ENCODE results near the gene POLD4.
"Not testable (repeated sequence)": the region's sequence is repeated elsewhere in the genome, so short reads cannot be mapped to it uniquely, and the experiment has no call there.

Gene POLD4

DNA sequence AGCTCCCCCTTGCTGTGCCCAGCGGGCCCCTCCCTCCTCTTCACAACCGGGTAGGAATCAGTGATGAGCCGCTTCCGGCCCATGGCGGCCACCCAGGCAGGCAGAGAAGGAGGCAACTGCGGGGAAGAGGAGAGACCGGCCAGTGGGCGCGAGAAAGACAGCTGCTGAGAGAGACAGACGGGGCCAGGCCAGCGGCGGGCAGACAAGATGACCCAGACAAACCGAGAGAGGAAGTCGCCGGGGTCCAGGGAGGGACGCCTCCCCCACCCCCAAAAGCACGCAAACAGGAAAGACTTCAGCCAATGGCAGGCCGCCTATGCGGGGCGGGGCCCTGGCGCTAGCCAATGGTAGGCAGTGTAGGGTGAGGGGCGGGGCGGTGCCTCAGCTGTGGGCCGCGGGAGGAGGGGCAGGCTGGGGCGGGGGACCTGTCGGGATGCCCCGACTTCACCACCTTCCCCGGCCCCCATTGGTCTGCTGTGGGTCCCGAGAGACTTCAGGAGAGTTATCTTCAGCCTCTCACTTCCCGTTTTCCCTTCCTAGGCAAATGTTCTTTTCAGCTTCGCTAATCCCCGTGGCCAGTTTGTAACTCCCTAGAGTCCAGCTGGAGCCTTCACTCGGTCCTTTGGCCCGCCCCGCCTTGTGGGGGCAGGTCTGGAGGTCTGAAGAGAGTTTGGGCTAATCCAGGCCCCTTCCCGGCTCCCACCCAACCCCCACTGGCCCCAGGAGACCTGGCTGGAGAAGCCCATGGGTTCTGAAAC lies at the start of gene POLD4:
POLD4 (minus strand) TSS at position 230 of the 758 bp plus-strand sequence; CDS start at position 83, 147 bp downstream.
- DNase-seq (ENCODE audit: low spot score) = peak; percentile 96

DNA sequence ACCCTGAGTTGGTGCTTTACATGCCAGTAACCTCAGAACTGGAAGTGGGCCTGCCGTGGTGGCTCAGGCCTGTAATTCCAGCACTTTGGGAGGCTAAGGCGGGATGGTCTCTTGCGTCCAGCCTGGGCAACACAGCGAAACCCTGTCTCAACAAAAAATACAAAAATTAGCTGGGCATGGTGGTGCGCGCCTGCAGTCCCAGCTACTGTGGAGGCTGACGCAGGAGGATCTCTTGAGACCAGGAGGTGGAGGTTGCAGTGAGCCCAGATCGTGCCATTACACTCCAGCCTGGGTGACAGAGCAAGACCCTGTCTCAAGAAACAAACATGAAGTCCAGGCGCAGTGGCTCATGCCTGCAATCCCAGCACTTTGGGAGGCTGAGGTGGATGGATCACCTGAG lies 49.7 kb upstream of the POLD4 start:
- DNase-seq (ENCODE audit: low spot score) = not testable (repeated sequence)

DNA sequence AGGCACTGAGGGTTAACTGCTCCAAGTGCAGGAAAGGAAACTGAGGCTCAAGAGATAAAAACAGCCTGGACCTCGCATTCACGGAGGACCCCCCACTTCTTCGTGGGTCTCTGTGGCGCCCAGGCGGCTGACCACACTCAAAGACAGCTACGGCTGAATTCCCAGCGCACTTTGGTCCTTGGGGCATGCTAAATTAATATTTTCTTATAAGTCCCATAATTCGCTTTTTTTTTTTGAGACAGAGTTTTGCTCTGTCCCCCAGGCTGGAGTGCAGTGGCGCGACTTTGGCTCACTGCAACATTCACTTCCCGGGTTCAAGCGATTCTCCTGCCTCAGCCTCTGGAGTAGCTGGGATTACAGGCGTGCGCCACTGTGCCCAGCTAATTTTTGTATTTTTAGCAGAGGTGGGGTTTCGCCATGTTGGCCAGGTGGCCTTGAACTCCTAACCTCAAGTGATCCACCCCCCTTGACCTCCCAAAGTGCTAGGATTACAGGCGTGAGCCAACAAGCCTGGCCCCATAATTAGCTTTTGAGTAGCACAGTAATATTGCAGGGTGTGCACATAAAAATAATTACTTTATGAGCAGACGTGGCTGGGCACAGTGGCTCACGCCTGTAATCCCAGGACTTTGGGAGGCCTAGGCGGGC lies 49.0 kb upstream of the POLD4 start:
- not testable (repeated sequence) for DNase-seq (ENCODE audit: low spot score)

DNA sequence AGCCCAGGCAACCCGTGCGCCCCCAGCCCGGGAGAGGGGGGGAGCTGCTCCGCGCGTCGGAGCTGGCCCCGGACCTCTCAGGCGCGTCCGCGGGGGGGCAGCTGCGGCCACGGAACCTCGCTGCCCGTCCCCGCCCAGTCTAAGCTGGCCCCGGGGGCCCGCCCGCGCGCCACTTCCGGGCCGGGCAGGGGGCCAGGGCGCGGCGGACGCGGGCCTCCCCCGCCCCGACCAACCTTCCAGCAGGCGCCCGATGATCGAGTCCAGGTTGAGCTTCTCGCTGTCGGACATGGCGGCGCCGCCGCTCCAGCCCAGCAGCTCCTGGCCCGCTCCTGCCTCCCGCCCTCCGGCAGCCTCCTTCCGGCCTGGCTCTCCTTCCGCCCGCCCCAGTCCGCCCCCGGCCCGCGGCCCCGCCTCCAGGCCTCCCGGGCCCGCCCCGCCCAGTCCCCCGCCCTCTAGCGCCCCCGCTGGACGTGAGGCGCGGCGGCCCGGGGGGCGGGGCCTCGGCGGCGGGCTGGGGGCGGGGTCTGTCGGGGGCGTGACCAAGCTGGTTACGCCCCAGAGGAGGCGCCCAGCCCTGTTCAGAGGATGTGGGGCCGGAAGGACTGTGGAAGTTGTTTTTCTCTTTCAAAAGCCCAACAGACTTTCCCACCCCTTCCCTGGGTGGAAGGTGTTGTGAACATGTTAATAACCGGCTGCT lies 48.3 kb upstream of the POLD4 start, which contains the start of gene PPP1CA:
PPP1CA (minus strand) TSS at position 364 of the 697 bp plus-strand sequence; CDS start at position 288, 76 bp downstream.
- peak; percentile 89 for DNase-seq (ENCODE audit: low spot score)

DNA sequence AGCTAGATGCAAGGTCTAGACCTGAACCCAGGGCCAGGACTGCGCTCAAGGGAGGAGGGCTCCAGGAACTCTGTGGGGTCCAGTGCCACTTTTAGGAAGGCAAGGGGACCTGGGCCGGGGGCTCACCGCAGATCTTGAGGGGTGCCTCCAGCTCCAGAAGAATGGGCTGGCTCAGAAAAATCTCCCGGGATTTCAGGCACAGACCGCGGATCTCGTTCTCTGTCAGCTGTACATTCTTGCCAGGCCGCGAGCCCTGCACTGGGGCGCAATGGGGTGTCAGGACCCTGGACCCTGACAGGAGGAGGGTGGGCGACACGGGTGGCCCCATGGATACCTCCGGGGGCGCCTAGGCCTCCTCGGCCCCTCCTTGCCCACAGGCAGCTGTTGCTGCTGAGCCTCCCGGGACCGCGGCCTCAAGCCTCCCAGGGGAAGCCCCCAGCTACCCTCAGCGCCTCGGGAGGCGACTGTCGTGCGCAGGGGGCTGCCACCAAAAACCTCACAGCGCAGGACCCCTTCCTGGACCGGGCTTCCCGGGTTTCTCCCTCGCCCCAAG lies 47.7 kb upstream of the POLD4 start:
- peak; percentile 48 for DNase-seq (ENCODE audit: low spot score)

DNA sequence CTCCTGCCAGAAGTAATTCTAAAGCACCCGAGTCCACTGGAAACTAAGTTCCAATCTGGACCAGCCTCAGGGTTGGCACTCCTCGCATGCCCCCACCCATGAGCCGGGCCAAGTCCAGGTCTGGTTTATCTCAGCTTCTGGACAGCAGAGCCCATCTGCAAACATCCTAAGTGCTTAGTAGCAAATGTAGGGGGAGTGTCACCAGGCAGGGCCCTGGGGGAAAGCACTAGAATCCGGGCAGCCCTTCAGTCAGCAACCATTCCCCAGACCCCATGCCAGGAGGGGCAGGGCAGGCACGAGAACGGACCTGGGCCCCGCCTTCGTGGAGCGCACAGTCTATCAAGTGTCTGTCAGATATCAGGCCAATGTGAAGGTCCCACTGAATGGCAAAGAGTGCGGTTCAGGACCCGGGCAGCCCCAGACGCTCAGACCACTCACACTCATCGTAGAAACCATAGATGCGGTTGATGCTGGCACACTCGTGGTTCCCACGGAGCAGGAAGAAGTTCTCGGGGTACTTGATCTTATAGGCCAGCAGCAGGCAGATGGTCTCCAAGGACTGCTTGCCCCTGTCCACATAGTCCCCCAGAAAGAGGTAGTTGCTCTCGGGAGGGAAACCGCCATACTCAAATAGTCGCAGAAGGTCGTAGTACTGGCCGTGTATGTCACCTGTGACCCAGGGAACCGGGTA lies 47.0 kb upstream of the POLD4 start:
- no peak for DNase-seq (ENCODE audit: low spot score)

DNA sequence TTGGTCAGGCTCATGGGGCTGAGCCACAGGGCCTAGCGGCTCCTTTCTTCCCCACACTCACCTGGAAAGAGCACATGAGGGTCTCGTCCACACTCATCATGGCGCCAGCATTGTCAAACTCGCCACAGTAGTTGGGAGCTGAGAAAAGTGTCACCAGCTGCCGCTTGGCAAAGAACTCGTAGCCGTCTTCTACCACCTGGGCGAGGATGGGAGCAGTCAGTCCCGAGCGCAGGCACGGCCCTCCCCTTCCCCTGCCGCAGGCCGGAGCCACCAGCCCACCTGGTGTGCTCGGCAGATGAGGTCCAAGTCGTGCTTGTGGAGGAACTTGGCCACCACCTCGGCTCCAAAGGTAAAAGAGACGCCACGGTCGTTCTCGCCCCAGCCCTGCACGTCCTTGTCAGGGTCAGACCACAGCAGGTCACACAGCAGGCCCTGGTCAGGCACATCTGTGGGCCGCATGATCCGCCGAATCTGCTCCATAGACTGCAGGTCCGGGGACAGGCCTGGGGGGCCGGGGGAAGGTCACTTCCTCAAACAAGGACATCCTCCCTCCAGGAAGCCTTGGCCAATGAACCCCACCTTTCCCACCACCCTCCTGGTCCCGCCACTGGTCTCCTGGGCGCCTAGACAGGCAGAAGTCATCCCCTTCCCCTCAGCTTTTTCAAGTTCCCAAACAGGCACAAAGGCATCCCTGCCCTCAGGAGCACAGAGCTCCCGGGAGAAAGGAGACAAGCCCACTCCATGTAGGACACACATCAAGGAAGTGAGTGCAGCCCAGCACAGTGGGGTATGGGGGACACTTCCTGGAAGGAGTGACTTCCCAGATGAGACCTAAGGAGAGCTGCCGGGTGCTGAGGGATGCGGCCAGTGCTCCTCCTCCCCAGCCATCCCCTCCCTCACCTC lies 45.6 kb upstream of the POLD4 start:
- no peak for DNase-seq (ENCODE audit: low spot score)

DNA sequence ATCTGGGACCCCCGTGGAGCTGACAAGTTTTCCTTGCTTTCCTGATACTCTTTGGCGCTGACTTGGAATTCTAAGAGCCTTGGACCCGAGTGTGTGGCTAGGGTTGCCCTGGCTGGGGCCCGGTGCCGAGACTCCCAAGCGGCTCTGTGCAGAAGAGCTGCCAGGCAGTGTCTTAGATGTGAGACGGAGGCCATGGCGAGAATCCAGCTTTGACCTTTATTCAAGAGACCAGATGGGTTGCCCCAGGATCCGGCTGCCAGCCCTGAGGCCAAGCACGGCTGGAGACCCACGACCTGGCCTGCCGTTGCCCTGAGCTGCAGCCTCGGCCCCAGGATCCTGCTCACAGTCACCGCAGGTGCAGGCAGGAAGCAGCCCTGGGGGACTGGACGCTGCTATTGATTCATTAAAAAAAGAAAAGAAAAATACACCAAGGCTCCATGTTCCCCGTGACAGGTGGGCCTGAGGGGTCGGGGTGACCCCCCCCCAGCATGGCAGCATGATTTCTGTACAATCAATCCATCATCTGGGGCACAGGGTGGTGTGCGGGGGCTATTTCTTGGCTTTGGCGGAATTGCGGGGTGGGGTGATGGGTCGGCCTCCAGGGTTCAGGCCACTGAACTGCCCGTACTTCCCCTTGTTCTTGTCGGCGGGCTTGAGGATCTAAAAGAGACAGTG lies 44.8 kb upstream of the POLD4 start:
- no peak for DNase-seq (ENCODE audit: low spot score)

DNA sequence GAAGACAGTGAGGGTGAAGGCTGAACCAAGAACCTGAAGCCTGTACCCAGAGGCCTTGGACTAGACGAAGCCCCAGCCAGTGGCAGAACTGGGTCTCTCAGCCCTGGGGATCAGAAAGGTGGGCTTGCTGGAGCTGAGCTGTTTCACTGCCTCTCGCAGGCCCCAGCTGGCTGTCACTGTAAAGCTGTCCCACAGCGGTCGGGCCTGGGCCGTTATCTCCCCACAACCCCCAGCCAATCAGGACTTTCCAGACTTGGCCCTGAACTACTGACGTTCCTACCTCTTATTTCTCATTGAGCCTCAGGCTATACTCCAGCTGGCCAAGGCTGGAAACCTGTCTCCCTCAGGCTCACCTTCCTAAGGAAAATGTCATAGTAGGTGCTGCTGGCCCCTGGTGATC lies 44.2 kb upstream of the POLD4 start:
- DNase-seq (ENCODE audit: low spot score) = no peak

DNA sequence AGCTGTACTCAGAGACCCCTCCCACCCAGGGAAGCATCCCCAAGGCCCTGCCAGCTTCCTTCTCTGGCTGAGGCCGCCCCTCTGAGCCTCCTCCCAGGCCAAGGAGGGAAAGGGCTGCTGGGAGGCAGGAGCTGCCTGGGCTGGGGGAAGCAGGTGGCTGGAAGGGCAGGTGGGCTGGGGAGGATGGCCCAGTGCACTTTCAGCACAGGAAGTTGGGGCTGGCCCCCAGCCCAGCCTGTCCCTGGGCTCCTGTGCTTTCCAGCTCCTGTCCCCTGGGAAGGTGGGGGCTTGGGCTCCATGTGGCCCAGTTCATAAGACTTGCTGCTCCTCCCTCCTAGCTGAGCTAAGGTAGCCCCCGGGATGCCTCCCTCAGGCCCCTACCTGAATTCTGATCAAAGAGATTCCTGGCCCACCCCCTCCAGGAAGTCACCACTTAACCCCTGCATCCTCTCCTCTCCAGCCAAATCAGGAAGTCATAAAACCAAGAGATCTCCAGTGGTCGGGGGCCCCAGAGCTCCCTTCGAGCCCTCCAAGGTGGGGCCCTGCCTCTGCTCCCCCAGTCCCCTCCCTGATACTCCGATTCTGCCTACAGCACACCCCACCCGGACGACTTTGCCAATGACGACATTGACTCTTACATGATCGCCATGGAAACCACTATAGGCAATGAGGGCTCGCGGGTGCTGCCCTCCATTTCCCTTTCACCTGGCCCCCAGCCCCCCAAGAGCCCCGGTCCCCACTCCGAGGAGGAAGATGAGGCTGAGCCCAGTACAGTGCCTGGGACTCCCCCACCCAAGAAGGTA lies 43.4 kb upstream of the POLD4 start:
- DNase-seq (ENCODE audit: low spot score) = no peak

DNA sequence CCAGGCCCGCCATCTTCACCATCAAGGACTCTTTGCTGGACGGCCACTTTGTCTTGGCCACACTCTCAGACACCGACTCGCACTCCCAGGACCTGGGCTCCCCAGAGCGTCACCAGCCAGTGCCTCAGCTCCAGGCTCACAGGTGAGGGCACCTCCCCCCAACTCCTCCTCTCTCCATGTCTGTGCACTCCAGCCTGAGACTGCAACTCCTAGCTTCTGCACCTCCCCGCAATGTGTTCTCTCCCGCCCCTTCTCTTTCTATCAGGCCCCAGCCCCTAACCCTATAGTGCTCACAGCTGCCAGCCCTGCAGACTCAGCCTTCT lies 42.9 kb upstream of the POLD4 start:
- DNase-seq (ENCODE audit: low spot score) = no peak

DNA sequence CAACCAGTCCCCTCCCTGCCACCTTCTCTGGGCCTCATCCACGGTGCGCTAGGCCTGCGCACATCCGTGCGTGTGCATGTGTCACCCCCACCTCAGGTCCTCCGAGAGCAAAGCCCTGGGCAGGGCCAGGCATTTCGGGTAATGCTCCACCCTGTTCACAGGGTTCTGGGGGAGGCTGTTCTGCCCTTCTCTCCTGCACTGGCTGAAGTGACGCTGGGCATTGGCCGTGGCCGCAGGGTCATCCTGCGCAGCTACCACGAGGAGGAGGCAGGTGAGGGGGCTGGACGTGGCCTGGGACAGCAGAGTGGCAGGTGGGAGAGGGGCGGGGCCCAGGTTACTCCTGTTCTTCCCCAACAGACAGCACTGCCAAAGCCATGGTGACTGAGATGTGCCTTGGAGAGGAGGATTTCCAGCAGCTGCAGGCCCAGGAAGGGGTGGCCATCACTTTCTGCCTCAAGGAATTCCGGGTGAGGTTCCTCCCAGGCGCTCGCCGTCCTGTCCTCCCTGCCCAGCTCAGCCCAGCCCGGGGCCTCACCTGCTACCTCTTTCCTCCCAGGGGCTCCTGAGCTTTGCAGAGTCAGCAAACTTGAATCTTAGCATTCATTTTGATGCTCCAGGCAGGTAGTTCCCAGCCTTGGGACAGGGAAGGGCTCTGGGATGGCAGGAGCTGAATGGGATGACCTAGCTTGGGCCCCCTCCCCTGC lies 42.4 kb upstream of the POLD4 start:
- no peak for DNase-seq (ENCODE audit: low spot score)

DNA sequence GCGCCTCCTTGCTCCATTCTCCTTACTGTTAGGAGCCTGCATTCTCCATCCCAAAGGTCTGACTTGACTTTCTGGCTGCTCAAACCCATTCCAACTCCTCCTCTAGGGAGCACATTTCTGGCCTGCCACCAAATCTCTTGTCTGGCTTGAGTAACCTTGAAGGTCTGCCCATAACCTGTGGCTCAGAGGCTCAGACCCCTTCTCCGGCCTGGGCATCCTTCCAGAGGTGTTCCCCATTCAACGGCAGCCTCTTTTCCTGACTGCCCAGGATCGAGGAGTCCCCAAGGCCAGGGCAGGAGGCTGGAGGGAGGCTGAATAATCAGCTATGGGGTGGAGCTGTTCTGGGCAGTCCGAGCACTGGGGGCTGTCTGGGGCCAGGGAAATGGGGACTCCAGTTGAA lies 40.6 kb upstream of the POLD4 start:
- DNase-seq (ENCODE audit: low spot score) = no peak

DNA sequence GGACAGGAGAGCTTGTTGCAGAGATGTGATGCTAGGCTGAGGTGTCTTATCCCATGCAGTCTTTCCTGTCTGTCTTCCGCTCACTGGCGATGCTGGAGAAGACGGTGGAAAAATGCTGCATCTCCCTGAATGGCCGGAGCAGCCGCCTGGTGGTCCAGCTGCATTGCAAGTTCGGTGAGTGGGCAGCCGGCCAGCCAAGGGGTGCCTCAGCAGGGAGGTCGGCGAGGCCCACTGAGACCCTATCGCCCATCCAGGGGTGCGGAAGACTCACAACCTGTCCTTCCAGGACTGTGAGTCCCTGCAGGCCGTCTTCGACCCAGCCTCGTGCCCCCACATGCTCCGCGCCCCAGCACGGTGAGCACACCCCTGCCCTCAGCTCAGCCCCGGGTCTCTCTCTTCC lies 40.1 kb upstream of the POLD4 start:
- no peak for DNase-seq (ENCODE audit: low spot score)

DNA sequence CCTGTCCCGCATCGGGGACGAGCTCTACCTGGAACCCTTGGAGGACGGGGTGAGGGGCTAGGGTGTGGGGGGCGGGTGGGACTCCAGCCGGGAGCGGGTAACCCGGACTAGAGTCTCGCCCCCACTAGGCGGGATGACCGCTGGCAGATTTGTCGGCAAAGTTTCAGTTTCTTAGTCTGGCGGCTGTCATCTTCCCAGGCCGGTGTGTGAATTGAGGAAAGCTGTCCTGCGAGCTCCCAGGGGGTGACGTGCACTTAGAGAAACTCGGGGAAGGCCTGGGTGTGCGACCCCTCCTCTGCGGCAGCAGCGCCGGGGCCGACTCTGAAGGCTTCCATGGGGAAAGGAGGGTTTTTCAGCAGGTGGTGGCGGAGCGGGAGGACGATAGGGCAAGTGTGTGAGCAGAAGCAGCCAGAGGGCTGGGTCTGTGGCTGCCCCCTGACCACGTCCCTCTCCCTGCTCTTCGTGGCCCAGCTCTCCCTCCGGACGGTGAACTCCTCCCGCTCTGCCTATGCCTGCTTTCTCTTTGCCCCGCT lies 38.9 kb upstream of the POLD4 start:
- no peak for DNase-seq (ENCODE audit: low spot score)

DNA sequence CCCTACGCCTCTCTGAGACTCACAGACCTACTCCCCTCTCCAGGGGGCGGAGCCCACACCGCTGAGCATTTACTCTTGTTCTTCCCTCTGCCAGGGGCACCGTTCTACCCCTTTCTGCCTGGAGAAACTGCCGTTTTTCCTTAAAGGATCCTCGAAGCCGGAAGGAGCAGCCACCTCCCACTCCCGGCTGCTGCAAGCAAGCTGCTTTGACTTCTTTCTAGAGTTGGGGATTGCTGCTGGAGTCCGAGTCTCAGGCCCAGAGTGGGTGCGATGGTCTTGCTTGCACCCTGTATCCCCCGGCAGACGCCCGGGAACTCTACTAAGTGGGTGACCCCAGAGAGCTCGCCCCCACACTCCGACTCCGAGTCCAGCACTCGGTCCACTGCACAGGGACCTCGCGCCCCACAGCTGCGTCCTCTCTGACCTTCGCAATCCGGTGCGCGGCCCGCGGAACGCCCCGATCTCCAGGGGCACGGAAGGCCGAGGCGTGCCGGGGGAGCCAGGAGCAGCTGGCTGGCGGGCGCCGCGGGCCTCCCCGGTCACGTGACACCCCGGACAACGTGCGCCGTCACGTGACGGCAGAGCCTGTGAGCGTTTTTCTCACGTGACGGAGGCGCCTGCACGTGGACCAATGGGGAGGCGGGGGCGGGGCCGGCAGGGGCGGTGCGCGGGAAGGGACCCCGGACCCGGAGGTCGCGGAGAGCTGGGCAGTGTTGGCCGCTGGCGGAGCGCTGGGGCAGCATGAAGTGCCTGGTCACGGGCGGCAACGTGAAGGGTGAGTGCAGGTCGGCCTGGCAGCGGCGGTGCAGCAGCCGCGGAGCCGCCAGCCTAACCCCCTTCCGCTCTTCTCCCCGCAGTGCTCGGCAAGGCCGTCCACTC lies 38.2 kb upstream of the POLD4 start, which contains the start of gene RAD9A:
RAD9A (plus strand) TSS at position 683 of the 879 bp plus-strand sequence; CDS start at position 742, 59 bp downstream.
- peak; percentile 97 for DNase-seq (ENCODE audit: low spot score)

DNA sequence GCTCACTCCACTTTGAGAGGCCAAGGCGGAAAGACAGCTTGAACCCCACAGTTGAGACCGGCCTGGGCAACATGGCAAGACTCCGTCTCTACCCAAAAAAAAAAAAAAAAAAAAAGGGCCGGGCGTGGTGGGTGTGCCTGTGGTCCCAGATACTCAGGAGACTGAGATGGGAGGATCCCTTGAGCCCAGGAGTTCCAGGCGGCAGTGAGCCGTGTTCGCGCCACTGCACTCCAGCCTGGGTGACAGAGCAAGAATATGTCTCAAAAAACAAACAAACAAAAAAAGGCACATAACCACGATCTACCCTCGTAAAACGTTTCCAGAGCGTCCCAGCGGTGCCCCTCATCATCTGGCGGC lies 37.6 kb upstream of the POLD4 start:
- no peak for DNase-seq (ENCODE audit: low spot score)

DNA sequence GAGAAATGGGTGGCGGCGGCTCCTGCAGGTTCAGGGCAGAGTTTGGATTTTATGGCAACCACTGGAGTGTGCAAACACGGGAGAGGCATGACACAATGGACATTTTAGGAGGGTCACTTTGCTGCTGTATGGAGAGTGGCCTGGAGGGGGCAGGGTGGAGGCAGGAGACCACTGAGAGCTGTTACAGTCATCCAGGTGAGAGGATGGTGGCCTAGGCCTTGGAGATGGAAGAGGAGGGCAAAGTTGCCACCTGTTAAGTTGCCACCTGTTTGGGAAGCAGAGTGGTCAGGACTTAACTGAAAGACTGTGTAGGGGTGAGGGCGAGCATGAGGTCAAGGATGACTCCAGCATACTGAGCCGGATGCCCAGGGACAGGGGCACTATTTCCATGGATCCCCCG lies 36.1 kb upstream of the POLD4 start:
- DNase-seq (ENCODE audit: low spot score) = peak; percentile 66
